Caco-2 (cell line): ENCODE results near the gene FADS6. TPM values are rescaled to one million over a fixed set of nuclear protein-coding genes. Genes with fewer than 3 reads are reported as not detected.

Source experiments
- BruUV-seq: library from RNA; stranded (reverse); fragments of 400-500 nt; replicated peaks from 2 replicates; lab custom pipeline; 2021; lab: Mats Ljungman, UMichigan
- CTCF ChIA-PET: fragments of 300-600 bp; sonication (Branson Sonifier 250); formaldehyde crosslinking; loops from one replicate; lab custom pipeline; 2022; ENCODE audit warnings: antibody characterized with exemption; lab: Charles Lee
- POLR2A ChIA-PET: fragments of 300-600 bp; sonication (Branson Sonifier 250); formaldehyde crosslinking; loops from one replicate; lab custom pipeline; 2022; ENCODE audit warnings: antibody characterized with exemption; lab: Charles Lee
- DNase-seq, 2 experiments: peaks; one replicate each; pipeline versions ENCODE4 v3.0.0 to v3.0.0-alpha.2; 2020 to 2022
- H3K27me3 ChIP-seq: replicated peaks from 2 replicates; pipeline ENCODE4 v1.6.0; 2011; ENCODE audit warnings: low read length; ENCODE audit not compliant: control insufficient read depth, insufficient read depth
- H3K36me3 ChIP-seq: 2 replicates; pipeline ENCODE4 v1.5.1; 2011; ENCODE audit warnings: low read length; ENCODE audit not compliant: control insufficient read depth, insufficient read depth
- H3K4me1 ChIP-seq: fragments of 250-450 bp; sonication (Bioruptor Pico); 2 replicates; pipeline ENCODE4 v1.5.1; 2020; ENCODE audit warnings: mild to moderate bottlenecking
- H3K4me3 ChIP-seq: 2 replicates; pipeline ENCODE4 v1.5.1; 2011; ENCODE audit warnings: low read depth, mild to moderate bottlenecking, control low read depth, low read length
- H3K9me3 ChIP-seq: fragments of 250-450 bp; sonication (Bioruptor Pico); 2 replicates; pipeline ENCODE4 v1.5.1; 2020; ENCODE audit warnings: mild to moderate bottlenecking, moderate library complexity
- H3K27ac Mint-ChIP-seq: one replicate; pipeline ENCODE4 v1.8.0; 2022; ENCODE audit warnings: mixed read lengths; ENCODE audit not compliant: unreplicated experiment
- H3K27me3 Mint-ChIP-seq: one replicate; pipeline ENCODE4 v1.8.0; 2022; ENCODE audit warnings: mixed read lengths; ENCODE audit not compliant: insufficient read depth, unreplicated experiment
- H3K36me3 Mint-ChIP-seq: one replicate; pipeline ENCODE4 v1.8.0; 2022; ENCODE audit warnings: mild to moderate bottlenecking, mixed read lengths; ENCODE audit not compliant: insufficient read depth, unreplicated experiment
- H3K4me1 Mint-ChIP-seq: one replicate; pipeline ENCODE4 v1.8.0; 2022; ENCODE audit warnings: low read depth, mixed read lengths; ENCODE audit not compliant: unreplicated experiment
- H3K4me3 Mint-ChIP-seq: one replicate; pipeline ENCODE4 v1.8.0; 2022; ENCODE audit warnings: mild to moderate bottlenecking, moderate library complexity, mixed read lengths; ENCODE audit not compliant: unreplicated experiment
- H3K9me3 Mint-ChIP-seq: one replicate; pipeline ENCODE4 v1.8.0; 2022; ENCODE audit warnings: mixed read lengths; ENCODE audit not compliant: unreplicated experiment
- intact Hi-C: fragments of 100-400 bp; cut with micrococcal nuclease; formaldehyde crosslinking; loops from one replicate; pipeline ENCODE4 v1.10.0; 2022; ENCODE audit not compliant: unreplicated experiment
- total RNA-seq: library from RNA; stranded (reverse); gene quantifications from 2 replicates; pipeline ENCODE4 v1.2.3, GENCODE V29; 2022
- TF ChIP-seq, protein P1 (sequence below), 2 experiments: fragments of 200-600 bp in 1 of 2; IDR thresholded peaks; 1 replicate in 1 of 2; 2 replicates in 1 of 2; pipeline versions ENCODE4 v1.5.1 to v1.8.0; 2011 to 2022; ENCODE audit warnings: antibody characterized with exemption in 1 of 2, control low read depth in 1 of 2, inconsistent platforms in 1 of 2, low read depth in 1 of 2, low read length in 1 of 2, mild to moderate bottlenecking in 1 of 2, moderate library complexity in 1 of 2; ENCODE audit not compliant: insufficient read depth in 1 of 2, severe bottlenecking in 1 of 2, unreplicated experiment in 1 of 2

FADS6 gene
- total RNA-seq, 1 experiment from 2014 or later = 2.6 TPM

- CTCF ChIA-PET = interaction anchor here (0.6 kb wide), 1 partner anchor 30 kb away, joined by 4 read pairs; no protein-coding TSS in a partner anchor
- TF ChIP-seq, protein P1, sequence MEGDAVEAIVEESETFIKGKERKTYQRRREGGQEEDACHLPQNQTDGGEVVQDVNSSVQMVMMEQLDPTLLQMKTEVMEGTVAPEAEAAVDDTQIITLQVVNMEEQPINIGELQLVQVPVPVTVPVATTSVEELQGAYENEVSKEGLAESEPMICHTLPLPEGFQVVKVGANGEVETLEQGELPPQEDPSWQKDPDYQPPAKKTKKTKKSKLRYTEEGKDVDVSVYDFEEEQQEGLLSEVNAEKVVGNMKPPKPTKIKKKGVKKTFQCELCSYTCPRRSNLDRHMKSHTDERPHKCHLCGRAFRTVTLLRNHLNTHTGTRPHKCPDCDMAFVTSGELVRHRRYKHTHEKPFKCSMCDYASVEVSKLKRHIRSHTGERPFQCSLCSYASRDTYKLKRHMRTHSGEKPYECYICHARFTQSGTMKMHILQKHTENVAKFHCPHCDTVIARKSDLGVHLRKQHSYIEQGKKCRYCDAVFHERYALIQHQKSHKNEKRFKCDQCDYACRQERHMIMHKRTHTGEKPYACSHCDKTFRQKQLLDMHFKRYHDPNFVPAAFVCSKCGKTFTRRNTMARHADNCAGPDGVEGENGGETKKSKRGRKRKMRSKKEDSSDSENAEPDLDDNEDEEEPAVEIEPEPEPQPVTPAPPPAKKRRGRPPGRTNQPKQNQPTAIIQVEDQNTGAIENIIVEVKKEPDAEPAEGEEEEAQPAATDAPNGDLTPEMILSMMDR (IDR thresholded peaks at IDR 0.05; ENCODE audit: insufficient read depth in 1 of 2, low read depth in 1 of 2, low read length in 1 of 2, severe bottlenecking in 1 of 2, unreplicated experiment in 1 of 2) = no peak
- DNase-seq = no peak
- peaks cover 5% of the 10 kb centered on the region for H3K36me3 Mint-ChIP-seq
- H3K27me3 Mint-ChIP-seq = no peaks in the 10 kb centered on the region
- H3K4me3 Mint-ChIP-seq = no peak overlapping the region
- intact Hi-C loops = no loop called here
- H3K27ac Mint-ChIP-seq = no peak overlapping the region
- H3K4me1 Mint-ChIP-seq = no peaks in the 10 kb centered on the region
- Histone ChIP-seq H3K27me3 (no peaks in the 10 kb centered on the region), H3K4me1 (peaks cover 5% of the 10 kb centered on the region; the same call in 1 of the 2 replicates), H3K9me3 (no peaks in the 10 kb centered on the region), H3K4me3 (no peak overlapping the region), H3K36me3 (no peaks in the 10 kb centered on the region)
- POLR2A ChIA-PET = interaction anchor here (0.6 kb wide), 1 partner anchor 86 kb away, joined by 4 read pairs; no protein-coding TSS in a partner anchor
- BruUV-seq = no TSS peak
- H3K9me3 Mint-ChIP-seq = no peaks in the 10 kb centered on the region
These were observed 61.0 kb downstream of the FADS6 start for GRCh38 chr17:74832421-74832820.

DNA sequence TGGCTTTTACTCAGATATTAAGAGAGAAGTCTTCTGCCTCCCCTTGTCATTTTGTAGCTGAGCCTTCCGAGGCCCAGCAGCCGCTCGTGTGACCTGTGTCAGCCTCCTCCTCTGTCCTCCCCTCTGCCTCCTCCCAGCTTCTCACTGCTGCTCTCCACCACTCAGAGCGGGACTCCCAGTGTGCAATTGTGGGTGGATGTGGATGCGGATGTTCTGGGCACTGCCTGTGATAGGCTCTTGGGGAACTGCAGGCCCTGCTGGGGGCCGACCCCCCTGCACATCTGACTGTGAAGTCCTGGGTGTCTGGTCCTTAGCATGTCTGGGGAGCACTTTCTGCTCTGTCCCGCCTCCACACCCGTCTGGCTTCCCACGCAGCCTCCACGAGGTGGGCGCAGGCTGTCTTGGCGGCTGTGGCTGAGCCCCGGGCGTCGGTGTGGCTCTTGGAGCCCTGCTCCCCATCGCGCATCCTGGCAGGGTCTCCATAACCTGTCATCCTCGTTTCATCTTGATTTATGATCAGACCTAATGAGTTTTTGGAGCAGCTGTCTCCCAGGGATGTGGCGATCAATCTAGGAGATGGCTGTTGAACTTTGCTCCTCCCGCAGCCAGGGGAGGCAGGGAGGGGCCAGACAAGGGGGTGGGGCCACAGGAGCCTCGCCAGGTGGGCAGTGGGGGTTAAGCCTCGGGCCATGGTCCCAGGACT is 61.8 kb downstream of the FADS6 start:
- intact Hi-C loops = no loop called here
- Mint-ChIP-seq H3K4me1 (no peaks in the 10 kb centered on the region), H3K9me3 (no peaks in the 10 kb centered on the region), H3K4me3 (no peak overlapping the region), H3K27me3 (no peaks in the 10 kb centered on the region), H3K27ac (no peak overlapping the region), H3K36me3 (peaks cover 5% of the 10 kb centered on the region)
- Histone ChIP-seq H3K27me3 (no peaks in the 10 kb centered on the region), H3K9me3 (no peaks in the 10 kb centered on the region), H3K4me1 (peaks cover 5% of the 10 kb centered on the region; the same call in 1 of the 2 replicates), H3K36me3 (no peaks in the 10 kb centered on the region), H3K4me3 (no peak overlapping the region)
- no TSS peak for BruUV-seq
- CTCF ChIA-PET = interaction anchor here (0.7 kb wide), 1 partner anchor 30 kb away, joined by 4 read pairs; no protein-coding TSS in a partner anchor
- TF ChIP-seq, protein P1 (IDR thresholded peaks at IDR 0.05; ENCODE audit: insufficient read depth in 1 of 2, low read depth in 1 of 2, low read length in 1 of 2, severe bottlenecking in 1 of 2, unreplicated experiment in 1 of 2) = no peak
- POLR2A ChIA-PET = interaction anchor here (0.6 kb wide), 1 partner anchor 85 kb away, joined by 4 read pairs; no protein-coding TSS in a partner anchor
- no peak for DNase-seq

GRCh38 chr17:74830861-74831260 is 62.6 kb downstream of the FADS6 start:
- Histone ChIP-seq H3K27me3 (no peaks in the 10 kb centered on the region), H3K4me3 (no peak overlapping the region), H3K9me3 (no peaks in the 10 kb centered on the region), H3K36me3 (no peaks in the 10 kb centered on the region), H3K4me1 (peaks cover 5% of the 10 kb centered on the region; the same call in 1 of the 2 replicates)
- intact Hi-C loops = no loop called here
- Mint-ChIP-seq H3K4me3 (no peak overlapping the region), H3K36me3 (peaks cover 5% of the 10 kb centered on the region), H3K27me3 (no peaks in the 10 kb centered on the region), H3K4me1 (no peaks in the 10 kb centered on the region), H3K27ac (no peak overlapping the region), H3K9me3 (no peaks in the 10 kb centered on the region)
- DNase-seq = no peak
- TF ChIP-seq, protein P1 (IDR thresholded peaks at IDR 0.05; ENCODE audit: insufficient read depth in 1 of 2, low read depth in 1 of 2, low read length in 1 of 2, severe bottlenecking in 1 of 2, unreplicated experiment in 1 of 2) = no peak
- CTCF ChIA-PET = interaction anchor here (0.7 kb wide), 1 partner anchor 31 kb away, joined by 4 read pairs; no protein-coding TSS in a partner anchor
- POLR2A ChIA-PET = no interaction called here
- BruUV-seq = no TSS peak
